Measurements from ENCODE around the gene C3orf33.

DNA sequence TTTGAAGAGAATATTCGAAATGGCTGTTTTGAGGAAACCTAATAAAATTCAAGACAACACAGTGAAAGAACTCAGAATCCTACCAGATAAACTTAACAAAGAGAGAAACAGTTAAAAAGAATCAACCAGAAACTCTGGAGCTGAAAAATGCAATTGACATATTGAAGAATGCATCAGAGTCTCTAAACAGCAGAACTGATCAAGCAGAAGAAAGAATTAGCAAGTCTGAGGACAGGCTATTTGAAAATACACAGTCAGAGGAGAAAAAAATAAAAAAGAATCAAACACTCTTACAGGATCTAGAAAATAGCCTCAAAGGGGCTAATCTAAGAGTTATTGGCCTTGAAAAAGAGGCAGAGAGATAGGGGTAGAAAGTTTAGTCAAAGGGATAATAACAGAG, 13.5 kb downstream of the C3orf33 start:
- TF ChIP-seq CTCF (IDR thresholded peaks at IDR 0.05; ENCODE audit: low read depth, low read length, missing input control) (no peak), HNF4G (IDR thresholded peaks at IDR 0.05) (no peak), TAF1 (conservative IDR thresholded peaks at IDR 0.05) (no peak), FOXA2 (IDR thresholded peaks at IDR 0.05) (no peak), JUND (IDR thresholded peaks at IDR 0.05) (no peak), GABPA (IDR thresholded peaks at IDR 0.05 in 1 of 2, conservative IDR thresholded peaks at IDR 0.05 in 1 of 2) (no peak), FOXA1 (IDR thresholded peaks at IDR 0.05) (no peak), MAX (IDR thresholded peaks at IDR 0.05) (no peak)
- TF ChIP-seq, protein P1, sequence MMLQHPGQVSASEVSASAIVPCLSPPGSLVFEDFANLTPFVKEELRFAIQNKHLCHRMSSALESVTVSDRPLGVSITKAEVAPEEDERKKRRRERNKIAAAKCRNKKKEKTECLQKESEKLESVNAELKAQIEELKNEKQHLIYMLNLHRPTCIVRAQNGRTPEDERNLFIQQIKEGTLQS (IDR thresholded peaks at IDR 0.05): no peak
- TF ChIP-seq, protein P2, sequence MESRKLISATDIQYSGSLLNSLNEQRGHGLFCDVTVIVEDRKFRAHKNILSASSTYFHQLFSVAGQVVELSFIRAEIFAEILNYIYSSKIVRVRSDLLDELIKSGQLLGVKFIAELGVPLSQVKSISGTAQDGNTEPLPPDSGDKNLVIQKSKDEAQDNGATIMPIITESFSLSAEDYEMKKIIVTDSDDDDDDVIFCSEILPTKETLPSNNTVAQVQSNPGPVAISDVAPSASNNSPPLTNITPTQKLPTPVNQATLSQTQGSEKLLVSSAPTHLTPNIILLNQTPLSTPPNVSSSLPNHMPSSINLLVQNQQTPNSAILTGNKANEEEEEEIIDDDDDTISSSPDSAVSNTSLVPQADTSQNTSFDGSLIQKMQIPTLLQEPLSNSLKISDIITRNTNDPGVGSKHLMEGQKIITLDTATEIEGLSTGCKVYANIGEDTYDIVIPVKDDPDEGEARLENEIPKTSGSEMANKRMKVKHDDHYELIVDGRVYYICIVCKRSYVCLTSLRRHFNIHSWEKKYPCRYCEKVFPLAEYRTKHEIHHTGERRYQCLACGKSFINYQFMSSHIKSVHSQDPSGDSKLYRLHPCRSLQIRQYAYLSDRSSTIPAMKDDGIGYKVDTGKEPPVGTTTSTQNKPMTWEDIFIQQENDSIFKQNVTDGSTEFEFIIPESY (IDR thresholded peaks at IDR 0.05): no peak

Measured in liver (tissue), 3 donors.